Activated CD8-positive, alpha-beta T cell treated with anti-CD3 and anti-CD28 coated beads for 36 hours (primary cell): ENCODE data around the gene DDX3X. TPM values are rescaled to one million over a fixed set of nuclear protein-coding genes. Genes with fewer than 3 reads are reported as not detected.

Source experiments
- ATAC-seq: fragments of 200-7000 bp; cut with Tn5 transposase; one replicate; pipeline ENCODE4 v1.10.0; 2021; ENCODE audit warnings: mild to moderate bottlenecking, moderate library complexity
- CTCF ChIA-PET: fragments of 350-600 bp; sonication (Branson Sonifier 250); formaldehyde crosslinking; loops from one replicate; lab custom pipeline; 2021; ENCODE audit warnings: antibody characterized with exemption; lab: Charles Lee
- POLR2A ChIA-PET: fragments of 350-600 bp; sonication (Branson Sonifier 250); formaldehyde crosslinking; loops from one replicate; lab custom pipeline; 2021; ENCODE audit warnings: antibody characterized with exemption; lab: Charles Lee
- DNase-seq: peaks from one replicate; pipeline ENCODE4 v3.0.0-alpha.2; 2020
- H3K27ac Mint-ChIP-seq: one replicate; pipeline ENCODE4 v1.8.0; 2021; ENCODE audit warnings: mild to moderate bottlenecking, mixed read lengths
- H3K27me3 Mint-ChIP-seq: one replicate; pipeline ENCODE4 v1.8.0; 2021; ENCODE audit warnings: mixed read lengths
- H3K36me3 Mint-ChIP-seq: one replicate; pipeline ENCODE4 v1.8.0; 2021; ENCODE audit warnings: low read depth, mixed read lengths
- H3K4me1 Mint-ChIP-seq: one replicate; pipeline ENCODE4 v1.8.0; 2021; ENCODE audit warnings: low read depth, mixed read lengths
- H3K4me3 Mint-ChIP-seq: one replicate; pipeline ENCODE4 v1.8.0; 2021; ENCODE audit warnings: mild to moderate bottlenecking, moderate library complexity, mixed read lengths
- H3K9me3 Mint-ChIP-seq: one replicate; pipeline ENCODE4 v1.8.0; 2021; ENCODE audit warnings: mixed read lengths
- CTCF ChIP-seq: fragments of 200-600 bp; IDR thresholded peaks from one replicate; pipeline ENCODE4 v1.8.0; 2022; ENCODE audit warnings: antibody characterized with exemption, mild to moderate bottlenecking
- intact Hi-C: fragments of 100-400 bp; cut with micrococcal nuclease; formaldehyde crosslinking; loops from one replicate; pipeline ENCODE4 v1.10.0; 2022
- total RNA-seq, 2 experiments: library from RNA; stranded (reverse); gene quantifications; one replicate each; pipeline ENCODE4 v1.2.3, GENCODE V29; 2021

The DDX3X gene
- total RNA-seq, 2 experiments from 2014 or later, result 172 to 181 TPM

GRCh38 chrX:41344053-41344452 lies 10.1 kb downstream of the DDX3X start:
- TF ChIP-seq CTCF, result no peak
- H3K9me3 Mint-ChIP-seq, result no peaks in the 10 kb centered on the region
- H3K4me3 Mint-ChIP-seq, result no peak overlapping the region
- DNase-seq (no peak), ATAC-seq (no peak)
- intact Hi-C loops, result no loop called here
- POLR2A ChIA-PET, result interaction anchor here (1.3 kb wide), 1 partner anchor 11 kb away, joined by 4 read pairs; no protein-coding TSS in a partner anchor
- CTCF ChIA-PET, result no interaction called here
- peaks cover 40% of the 10 kb centered on the region for H3K4me1 Mint-ChIP-seq
- peak overlapping the region; percentile 63 for H3K27ac Mint-ChIP-seq
- peaks cover 71% of the 10 kb centered on the region for H3K36me3 Mint-ChIP-seq
- H3K27me3 Mint-ChIP-seq, result no peaks in the 10 kb centered on the region

- Mint-ChIP-seq H3K27ac (peak overlapping the region; percentile 64), H3K4me1 (peaks cover 37% of the 10 kb centered on the region), H3K9me3 (no peaks in the 10 kb centered on the region)
Observed at GRCh38 chrX:41347186-41347585, 13.2 kb downstream of the DDX3X start.

GRCh38 chrX:41348551-41348950 lies 14.6 kb downstream of the DDX3X start:
- intact Hi-C loops, result no loop called here
- H3K27ac Mint-ChIP-seq, result no peak overlapping the region
- no peak overlapping the region for H3K4me3 Mint-ChIP-seq
- no peak for TF ChIP-seq CTCF
- DNase-seq, result no peak
- H3K4me1 Mint-ChIP-seq, result peaks cover 40% of the 10 kb centered on the region
- ChIA-PET CTCF (no interaction called here), POLR2A (interaction anchor here (1.5 to 3.1 kb wide), 2 partner anchors 10 to 15 kb away, joined by 5 to 16 read pairs; partner anchors contain the start of gene DDX3X)
- H3K9me3 Mint-ChIP-seq, result no peaks in the 10 kb centered on the region
- no peak for ATAC-seq
- H3K27me3 Mint-ChIP-seq, result no peaks in the 10 kb centered on the region
- peaks cover 52% of the 10 kb centered on the region for H3K36me3 Mint-ChIP-seq

More at GRCh38 chrX:41347186-41347585, 13.2 kb downstream of the DDX3X start:
- no peak for DNase-seq
- ChIA-PET POLR2A (interaction anchor here (0.9 to 1.6 kb wide), 5 partner anchors 9 to 111 kb away, joined by 3 to 6 read pairs (median 3); no protein-coding TSS in a partner anchor), CTCF (no interaction called here)
- Mint-ChIP-seq H3K27me3 (no peaks in the 10 kb centered on the region), H3K4me3 (no peak overlapping the region), H3K36me3 (peaks cover 63% of the 10 kb centered on the region)
- TF ChIP-seq CTCF, result no peak
- intact Hi-C loops, result no loop called here
- no peak for ATAC-seq

- POLR2A ChIA-PET, result interaction anchor here (0.6 to 3.1 kb wide), 6 partner anchors 9 to 20 kb away, joined by 3 to 16 read pairs (median 5); partner anchors contain the start of gene DDX3X
- Mint-ChIP-seq H3K27ac (peak overlapping the region; percentile 73), H3K4me3 (no peak overlapping the region), H3K36me3 (peaks cover 41% of the 10 kb centered on the region), H3K27me3 (no peaks in the 10 kb centered on the region), H3K9me3 (no peaks in the 10 kb centered on the region), H3K4me1 (peaks cover 35% of the 10 kb centered on the region)
- ATAC-seq, result peak; percentile 35
- no peak for TF ChIP-seq CTCF
- no peak for DNase-seq
- intact Hi-C loops, result no loop called here
- CTCF ChIA-PET, result no interaction called here
Observed at GRCh38 chrX:41350150-41350975, 16.4 kb downstream of the DDX3X start.
